ENCODE results near the gene LRRC19.

The LRRC19 gene, protein sequence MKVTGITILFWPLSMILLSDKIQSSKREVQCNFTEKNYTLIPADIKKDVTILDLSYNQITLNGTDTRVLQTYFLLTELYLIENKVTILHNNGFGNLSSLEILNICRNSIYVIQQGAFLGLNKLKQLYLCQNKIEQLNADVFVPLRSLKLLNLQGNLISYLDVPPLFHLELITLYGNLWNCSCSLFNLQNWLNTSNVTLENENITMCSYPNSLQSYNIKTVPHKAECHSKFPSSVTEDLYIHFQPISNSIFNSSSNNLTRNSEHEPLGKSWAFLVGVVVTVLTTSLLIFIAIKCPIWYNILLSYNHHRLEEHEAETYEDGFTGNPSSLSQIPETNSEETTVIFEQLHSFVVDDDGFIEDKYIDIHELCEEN

GRCh38 chr9:27005491-27005890 is at the start of gene LRRC19:
Gene LRRC19 (minus strand): TSS chr9:27005672. CDS start chr9:26999694, 5,978 bp downstream.
- DNase-seq (ENCODE audit: low read depth, low spot score): no peak

GRCh38 chr9:27054841-27055240 is 49.4 kb upstream of the LRRC19 start:
- DNase-seq (ENCODE audit: low read depth, low spot score): no peak

DNA sequence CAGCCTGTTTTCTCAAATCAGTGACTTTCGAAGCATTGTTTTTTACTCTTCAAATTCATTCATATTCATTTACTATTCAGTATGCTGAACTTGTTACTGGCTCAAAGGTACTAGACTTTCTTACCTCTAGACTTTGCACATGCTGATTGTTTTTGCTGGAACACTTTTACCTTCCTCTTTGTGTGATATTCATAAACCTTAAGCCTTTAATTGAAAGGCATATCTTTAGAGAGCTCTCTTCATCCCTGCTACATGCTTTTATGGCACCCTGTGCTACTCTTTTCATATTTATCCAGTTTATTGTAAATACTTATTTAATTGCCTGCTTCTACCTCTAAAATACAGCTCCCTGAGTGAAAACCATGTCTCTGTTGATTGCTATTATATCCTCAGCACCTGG is 48.7 kb upstream of the LRRC19 start:
- no peak for DNase-seq (ENCODE audit: low read depth, low spot score)

- DNase-seq (ENCODE audit: low read depth, low spot score): no peak
Observed at GRCh38 chr9:27053369-27054022, 48.0 kb upstream of the LRRC19 start.

DNA sequence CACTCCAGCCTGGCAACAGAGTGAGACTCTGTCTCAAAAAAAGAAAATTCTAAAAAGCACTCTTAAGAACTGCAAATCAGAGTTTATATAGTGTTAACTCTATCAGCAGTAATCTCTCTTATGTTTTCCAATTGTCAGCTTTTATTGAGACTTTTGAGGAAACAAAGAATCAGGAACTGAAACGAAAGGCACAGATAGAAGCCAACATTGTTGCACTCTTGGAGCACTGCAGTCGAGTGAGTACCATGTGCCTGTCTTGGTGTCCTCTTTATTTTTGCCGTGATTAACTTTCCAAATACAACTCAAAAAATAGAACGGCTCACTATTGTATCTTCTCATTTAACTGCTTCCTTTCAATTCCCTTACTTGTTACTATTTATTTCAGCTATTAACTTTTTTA is 41.7 kb upstream of the LRRC19 start:
- DNase-seq (ENCODE audit: low read depth, low spot score): no peak

DNA sequence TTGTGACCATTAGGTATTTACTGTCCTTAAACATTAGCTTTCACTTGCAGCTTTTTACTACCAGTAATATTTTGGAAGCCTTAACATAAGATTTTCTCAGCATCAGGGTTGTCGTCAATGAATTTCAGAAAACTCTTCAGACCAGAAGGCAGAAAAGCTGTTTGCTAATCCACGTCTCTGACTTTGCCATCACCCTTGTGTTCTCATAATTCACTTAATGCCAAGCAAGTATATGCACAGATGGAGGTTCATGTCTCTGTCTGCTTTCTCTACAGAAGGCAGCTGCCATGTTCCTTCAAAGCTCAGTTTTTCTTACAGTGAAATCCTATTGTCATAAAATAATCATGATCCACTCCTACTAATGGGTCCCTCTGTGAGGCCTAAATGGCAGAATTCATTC is 37.7 kb upstream of the LRRC19 start:
- DNase-seq (ENCODE audit: low read depth, low spot score): no peak

GRCh38 chr9:27042476-27042875 is 37.0 kb upstream of the LRRC19 start:
- no peak for DNase-seq (ENCODE audit: low read depth, low spot score)

GRCh38 chr9:27041746-27042145 is 36.3 kb upstream of the LRRC19 start:
- DNase-seq (ENCODE audit: low read depth, low spot score): no peak

DNA sequence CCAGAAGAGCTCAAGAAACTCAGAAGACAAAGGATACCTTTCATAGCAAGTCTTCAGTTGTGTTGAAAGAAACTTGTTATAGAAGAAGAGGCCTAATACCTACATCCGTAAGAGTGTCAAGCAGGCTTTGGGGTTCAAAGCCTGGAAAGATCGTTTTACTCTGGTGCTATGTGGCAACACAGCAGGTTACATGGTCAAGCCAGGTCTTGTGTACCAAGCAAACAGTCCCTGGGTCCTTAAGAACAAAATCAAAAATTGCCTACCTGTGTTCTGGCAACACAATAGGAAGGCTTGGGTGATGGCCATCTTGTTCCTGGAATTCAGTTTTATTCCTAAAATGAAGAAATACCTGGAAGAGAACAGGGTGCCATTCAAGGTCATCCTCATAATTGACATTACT is 32.0 kb upstream of the LRRC19 start:
- no peak for DNase-seq (ENCODE audit: low read depth, low spot score)

DNA sequence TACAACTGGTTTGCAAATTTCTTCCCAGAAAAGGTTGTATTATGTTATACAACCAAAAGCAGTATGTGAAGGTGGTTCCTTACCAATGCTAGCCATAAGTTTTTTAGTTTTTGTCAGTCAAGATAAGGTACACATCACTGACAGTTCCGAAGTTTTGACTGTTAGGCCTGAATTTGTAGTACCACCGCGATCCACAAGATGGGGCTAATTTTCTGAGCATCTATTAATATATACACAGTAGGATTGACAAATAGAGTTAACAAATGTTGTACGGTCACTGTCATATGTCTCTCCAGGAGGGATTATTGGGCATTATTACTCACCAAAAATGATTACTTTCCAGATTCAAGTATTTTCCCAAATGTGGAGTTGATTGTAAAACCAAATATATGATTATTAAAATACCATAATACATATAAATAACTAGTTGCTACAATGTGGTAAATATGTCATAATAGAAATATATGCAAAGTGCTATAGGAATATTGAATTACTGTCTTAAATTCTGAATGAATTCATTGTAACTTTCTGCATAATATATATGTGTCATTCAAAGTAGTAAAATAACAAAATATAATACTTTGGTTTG is 28.4 kb upstream of the LRRC19 start:
- DNase-seq (ENCODE audit: low read depth, low spot score): peak; percentile 7

DNA sequence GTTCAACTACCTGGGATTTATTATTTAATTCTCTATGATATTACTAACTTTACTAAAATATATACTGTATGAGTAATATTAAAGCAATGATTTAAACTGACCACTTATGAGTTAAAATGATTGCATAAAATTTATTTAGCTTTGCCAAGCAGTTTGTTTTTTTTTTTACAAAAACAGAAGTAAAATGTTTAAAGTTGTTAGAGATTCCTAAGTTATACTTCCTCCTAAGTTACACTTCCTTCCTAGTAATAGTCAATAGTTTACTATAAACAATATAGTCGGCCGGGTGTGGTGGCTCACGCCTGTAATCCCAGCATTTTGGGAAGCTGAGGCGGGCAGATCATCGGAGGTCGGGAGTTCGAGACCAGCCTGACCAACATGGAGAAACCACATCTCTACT is 23.7 kb upstream of the LRRC19 start:
- DNase-seq (ENCODE audit: low read depth, low spot score): no peak

DNA sequence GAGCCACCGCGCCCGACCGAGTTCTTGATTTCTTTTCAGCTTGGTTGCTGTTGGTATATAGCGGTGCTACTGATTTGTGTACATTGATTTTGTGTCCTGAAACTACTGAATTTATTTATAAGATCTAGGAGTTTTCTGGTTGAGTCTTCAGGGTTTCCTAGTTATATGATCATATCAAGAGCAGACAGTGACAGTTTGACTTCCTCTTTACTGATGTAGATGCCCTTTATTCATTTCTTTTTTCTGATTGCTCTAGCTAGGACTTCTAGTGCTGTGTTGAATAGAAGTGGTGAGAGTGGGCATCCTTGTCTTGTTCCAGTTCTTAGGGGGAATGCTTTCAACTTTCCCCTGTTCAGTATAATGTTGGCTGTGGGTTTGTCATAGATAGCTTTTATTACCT is 17.4 kb upstream of the LRRC19 start:
- no peak for DNase-seq (ENCODE audit: low read depth, low spot score)

DNA sequence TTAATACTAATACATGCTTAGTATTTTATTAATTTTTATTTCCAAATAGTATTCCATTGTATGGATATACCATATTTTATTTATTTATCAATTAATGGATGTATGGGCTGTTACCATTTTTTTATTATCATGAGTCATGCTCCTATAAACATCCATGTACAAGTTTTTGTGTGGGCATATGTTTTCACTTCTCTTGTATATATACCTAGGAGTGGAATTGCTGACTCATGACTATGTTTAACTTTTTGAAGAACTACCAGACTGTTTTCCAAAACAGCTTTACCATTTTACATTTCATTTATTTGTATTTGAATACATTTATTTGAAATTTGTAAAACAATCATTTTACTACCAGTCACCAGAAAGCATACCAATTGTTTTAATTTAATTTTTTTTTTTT is 14.1 kb upstream of the LRRC19 start:
- DNase-seq (ENCODE audit: low read depth, low spot score): no peak

- DNase-seq (ENCODE audit: low read depth, low spot score): no peak
Observed at GRCh38 chr9:27003426-27004077, 1.9 kb downstream of the LRRC19 start.

- DNase-seq (ENCODE audit: low read depth, low spot score): no peak
Observed at GRCh38 chr9:26995810-26996209, 9.7 kb downstream of the LRRC19 start.

GRCh38 chr9:26983340-26983739 is 22.1 kb downstream of the LRRC19 start:
- DNase-seq (ENCODE audit: low read depth, low spot score): no peak

DNA sequence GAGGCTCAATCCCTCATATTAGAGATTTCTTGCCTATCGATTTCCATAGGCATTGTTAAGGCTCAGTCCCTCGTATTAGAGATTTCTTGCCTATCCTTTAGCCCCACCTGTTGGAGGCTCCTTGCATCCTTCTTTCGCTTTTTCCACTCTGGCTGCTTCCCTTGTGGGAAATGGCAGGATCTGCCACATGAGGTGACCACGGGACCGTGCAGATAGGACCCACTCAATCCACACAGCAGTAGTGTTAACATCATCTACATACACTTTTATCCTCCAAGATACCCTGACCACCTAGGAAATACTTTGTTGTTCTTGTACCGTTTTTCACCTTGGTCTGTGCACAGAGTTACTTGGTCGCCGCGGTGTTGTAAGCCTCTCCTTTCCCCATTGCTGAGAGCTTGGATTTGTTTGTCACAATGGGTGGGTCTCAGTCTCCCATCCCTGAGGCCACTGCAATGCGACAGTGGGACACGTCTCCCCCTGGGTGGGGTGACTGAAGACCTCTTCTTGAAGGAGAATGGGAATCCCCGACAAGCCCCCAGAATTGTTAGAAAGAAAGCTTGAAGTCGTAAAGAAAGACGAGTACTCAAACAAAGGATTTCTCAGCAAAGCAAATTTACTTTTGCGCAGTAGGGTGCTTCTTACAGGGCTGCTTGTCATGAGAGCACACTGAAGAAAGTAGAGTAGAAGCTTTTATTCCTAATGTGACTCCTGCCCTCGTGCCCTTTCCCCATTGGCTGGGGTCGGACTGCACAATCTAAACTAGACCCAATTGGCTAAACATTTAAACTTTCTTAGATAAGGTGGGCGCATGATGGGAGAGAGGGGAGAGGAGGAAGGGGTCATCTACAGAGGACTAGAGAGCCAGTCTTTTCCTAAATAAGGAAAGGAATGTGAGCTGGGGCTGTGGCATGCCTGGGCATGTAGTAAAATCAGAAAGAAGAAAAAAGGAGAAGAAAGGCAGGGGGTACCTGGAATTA is 29.5 kb downstream of the LRRC19 start:
- peak; percentile 15 for DNase-seq (ENCODE audit: low read depth, low spot score)

DNA sequence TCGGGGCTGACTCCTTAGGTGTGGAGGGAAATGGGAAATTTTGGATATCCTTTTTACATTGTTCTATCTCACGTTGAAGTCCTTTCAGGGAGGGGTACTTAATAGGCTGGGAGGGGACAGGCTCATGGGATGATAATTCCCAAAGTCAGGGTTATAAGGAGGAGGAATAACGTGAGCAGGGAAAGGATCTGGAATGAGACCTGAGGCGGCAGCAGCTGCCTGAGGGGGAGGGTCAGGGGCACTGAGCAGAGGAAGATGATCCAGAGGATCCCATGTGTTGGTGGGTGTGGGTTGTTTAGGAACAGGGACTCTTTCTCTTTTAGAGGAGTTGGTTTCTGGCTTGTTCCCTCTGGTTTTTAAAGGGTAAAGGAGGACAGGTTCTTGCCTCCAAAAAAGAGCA is 30.5 kb downstream of the LRRC19 start:
- no peak for DNase-seq (ENCODE audit: low read depth, low spot score)

GRCh38 chr9:26973989-26974388 is 31.5 kb downstream of the LRRC19 start:
- DNase-seq (ENCODE audit: low read depth, low spot score): no peak

- no peak for DNase-seq (ENCODE audit: low read depth, low spot score)
Observed at GRCh38 chr9:26971721-26972120, 33.8 kb downstream of the LRRC19 start.

GRCh38 chr9:26956860-26957233 is 48.6 kb downstream of the LRRC19 start:
- no peak for DNase-seq (ENCODE audit: low read depth, low spot score)

Data from brain pericyte (primary cell).